Muscle layer of colon (tissue), 2 donors: ENCODE measurements around the gene NECAB3.

Experiments
- H3K27ac ChIP-seq: one replicate; pipeline ENCODE4 v1.7.0; 2013; ENCODE audit warnings: low read depth, mild to moderate bottlenecking, low read length, moderate library complexity
- H3K27me3 ChIP-seq, 2 donors: one replicate each; pipeline ENCODE4 v1.7.0; 2013; ENCODE audit warnings: low read length in 2 of 2, mild to moderate bottlenecking in 2 of 2; ENCODE audit not compliant: insufficient read depth in 2 of 2, control insufficient read depth in 1 of 2
- H3K36me3 ChIP-seq: one replicate; pipeline ENCODE4 v1.7.0; 2013; ENCODE audit warnings: mild to moderate bottlenecking, low read length; ENCODE audit not compliant: insufficient read depth
- H3K4me1 ChIP-seq: one replicate; pipeline ENCODE4 v1.7.0; 2013; ENCODE audit warnings: mild to moderate bottlenecking, low read length; ENCODE audit not compliant: insufficient read depth
- H3K4me3 ChIP-seq, 2 donors: one replicate each; pipeline ENCODE4 v1.7.0; 2013; ENCODE audit warnings: low read length in 2 of 2, low read depth in 1 of 2, mild to moderate bottlenecking in 1 of 2, moderate library complexity in 1 of 2
- H3K9ac ChIP-seq: one replicate; pipeline ENCODE4 v1.7.0; 2013; ENCODE audit warnings: low read length
- H3K9me3 ChIP-seq: one replicate; pipeline ENCODE4 v1.7.0; 2013; ENCODE audit warnings: mild to moderate bottlenecking, low read length
- donor health status: abdominal sarcoma.
- donor health status: Adenocarcinoma of cecum.

Gene NECAB3

GRCh38 chr20:33684533-33685327 lies 10.5 kb upstream of the NECAB3 start:
- H3K9ac ChIP-seq = no peak overlapping the region
- no peaks in the 10 kb centered on the region for H3K27me3 ChIP-seq
- no peak overlapping the region for H3K4me3 ChIP-seq
- H3K4me1 ChIP-seq = peaks cover 11% of the 10 kb centered on the region
- H3K9me3 ChIP-seq = no peaks in the 10 kb centered on the region
- no peak overlapping the region for H3K27ac ChIP-seq
- no peaks in the 10 kb centered on the region for H3K36me3 ChIP-seq

- no peaks in the 10 kb centered on the region for H3K36me3 ChIP-seq
- no peak overlapping the region for H3K27ac ChIP-seq
- no peak overlapping the region for H3K9ac ChIP-seq
- H3K9me3 ChIP-seq = no peaks in the 10 kb centered on the region
- H3K4me3 ChIP-seq = no peak overlapping the region
- peaks cover 9% of the 10 kb centered on the region for H3K4me1 ChIP-seq
- H3K27me3 ChIP-seq = no peaks in the 10 kb centered on the region
Observed at GRCh38 chr20:33681728-33682353, 7.6 kb upstream of the NECAB3 start.

GRCh38 chr20:33681288-33681687 lies 7.1 kb upstream of the NECAB3 start:
- H3K36me3 ChIP-seq = no peaks in the 10 kb centered on the region
- H3K9ac ChIP-seq = no peak overlapping the region
- H3K4me1 ChIP-seq = peaks cover 7% of the 10 kb centered on the region
- no peak overlapping the region for H3K27ac ChIP-seq
- no peaks in the 10 kb centered on the region for H3K9me3 ChIP-seq
- H3K4me3 ChIP-seq = no peak overlapping the region
- no peaks in the 10 kb centered on the region for H3K27me3 ChIP-seq

GRCh38 chr20:33680686-33681085 lies 6.5 kb upstream of the NECAB3 start:
- no peak overlapping the region for H3K4me3 ChIP-seq
- H3K9me3 ChIP-seq = no peaks in the 10 kb centered on the region
- H3K4me1 ChIP-seq = peaks cover 13% of the 10 kb centered on the region
- H3K9ac ChIP-seq = no peak overlapping the region
- H3K27ac ChIP-seq = no peak overlapping the region
- no peaks in the 10 kb centered on the region for H3K27me3 ChIP-seq
- H3K36me3 ChIP-seq = no peaks in the 10 kb centered on the region

GRCh38 chr20:33679758-33680485 lies 5.7 kb upstream of the NECAB3 start:
- Histone ChIP-seq H3K9ac (no peak overlapping the region), H3K27ac (no peak overlapping the region), H3K4me3 (no peak overlapping the region), H3K36me3 (no peaks in the 10 kb centered on the region), H3K4me1 (peaks cover 14% of the 10 kb centered on the region), H3K9me3 (no peaks in the 10 kb centered on the region), H3K27me3 (no peaks in the 10 kb centered on the region)

- no peaks in the 10 kb centered on the region for H3K36me3 ChIP-seq
- H3K9ac ChIP-seq = no peak overlapping the region
- peaks cover 23% of the 10 kb centered on the region for H3K4me1 ChIP-seq
- H3K4me3 ChIP-seq = no peak overlapping the region
- no peaks in the 10 kb centered on the region for H3K27me3 ChIP-seq
- H3K27ac ChIP-seq = no peak overlapping the region
- no peaks in the 10 kb centered on the region for H3K9me3 ChIP-seq
Observed at GRCh38 chr20:33677991-33678702, 3.9 kb upstream of the NECAB3 start.

GRCh38 chr20:33676652-33677645 lies 2.7 kb upstream of the NECAB3 start:
- Histone ChIP-seq H3K36me3 (no peaks in the 10 kb centered on the region), H3K9ac (no peak overlapping the region), H3K27ac (peak overlapping the region; percentile 98), H3K4me3 (no peak overlapping the region), H3K27me3 (no peaks in the 10 kb centered on the region), H3K9me3 (no peaks in the 10 kb centered on the region), H3K4me1 (peaks cover 30% of the 10 kb centered on the region)

GRCh38 chr20:33676121-33676520 lies 1.9 kb upstream of the NECAB3 start:
- no peaks in the 10 kb centered on the region for H3K27me3 ChIP-seq
- H3K4me3 ChIP-seq = no peak overlapping the region
- H3K9me3 ChIP-seq = no peaks in the 10 kb centered on the region
- H3K27ac ChIP-seq = peak overlapping the region; percentile 98
- peaks cover 30% of the 10 kb centered on the region for H3K4me1 ChIP-seq
- peaks cover 4% of the 10 kb centered on the region for H3K36me3 ChIP-seq
- peak overlapping the region; percentile 73 for H3K9ac ChIP-seq

GRCh38 chr20:33675136-33675959 lies 1.1 kb upstream of the NECAB3 start:
- Histone ChIP-seq H3K4me3 (peak overlapping the region; percentile 33 to 60), H3K27ac (peak overlapping the region; percentile 98), H3K9me3 (no peaks in the 10 kb centered on the region), H3K9ac (peak overlapping the region; percentile 73), H3K27me3 (no peaks in the 10 kb centered on the region), H3K36me3 (peaks cover 9% of the 10 kb centered on the region), H3K4me1 (peaks cover 30% of the 10 kb centered on the region)
